ENCODE measurements around the gene ATP6V0A1. TPM values are rescaled to one million over a fixed set of nuclear protein-coding genes. Genes with fewer than 3 reads are reported as not detected.
A peak's percentile ranks its signal among the peaks of the same experiment; 100 is the strongest.

The ATP6V0A1 gene
- total RNA-seq, 1 experiment from 2014 or later, result 55.2 TPM

DNA sequence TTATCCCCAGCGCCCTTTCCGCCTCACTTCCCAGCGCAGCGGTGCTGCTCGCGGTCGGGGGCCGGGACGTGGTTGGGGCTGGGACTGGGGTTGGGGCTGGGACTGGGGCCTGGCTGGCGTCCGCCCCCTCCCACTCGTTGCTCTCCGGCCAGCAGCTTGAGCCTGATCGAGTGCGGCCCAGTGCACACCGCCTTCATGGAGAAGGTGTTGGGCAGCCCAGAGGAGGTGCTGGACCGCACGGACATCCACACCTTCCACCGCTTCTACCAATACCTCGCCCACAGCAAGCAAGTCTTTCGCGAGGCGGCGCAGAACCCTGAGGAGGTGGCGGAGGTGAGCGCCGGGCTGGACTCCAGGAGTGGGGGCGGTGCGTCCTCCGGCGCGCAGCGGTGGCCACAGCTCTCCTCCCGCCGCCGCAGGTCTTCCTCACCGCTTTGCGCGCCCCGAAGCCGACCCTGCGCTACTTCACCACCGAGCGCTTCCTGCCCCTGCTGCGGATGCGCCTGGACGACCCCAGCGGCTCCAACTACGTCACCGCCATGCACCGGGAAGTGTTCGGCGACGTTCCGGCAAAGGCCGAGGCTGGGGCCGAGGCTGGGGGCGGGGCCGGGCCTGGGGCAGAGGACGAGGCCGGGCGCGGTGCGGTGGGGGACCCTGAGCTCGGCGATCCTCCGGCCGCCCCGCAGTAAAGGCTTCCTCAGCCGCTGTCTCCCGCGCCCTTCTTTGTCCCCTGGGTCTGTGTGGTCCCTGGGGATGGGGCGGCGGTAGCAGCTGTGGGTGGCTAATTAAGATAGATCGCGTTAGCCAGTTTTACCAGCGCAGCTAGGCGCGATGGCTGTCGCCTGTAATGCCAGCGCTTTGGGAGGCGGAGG lies 95.8 kb downstream of the ATP6V0A1 start (continued):
- TF ChIP-seq, protein P1, sequence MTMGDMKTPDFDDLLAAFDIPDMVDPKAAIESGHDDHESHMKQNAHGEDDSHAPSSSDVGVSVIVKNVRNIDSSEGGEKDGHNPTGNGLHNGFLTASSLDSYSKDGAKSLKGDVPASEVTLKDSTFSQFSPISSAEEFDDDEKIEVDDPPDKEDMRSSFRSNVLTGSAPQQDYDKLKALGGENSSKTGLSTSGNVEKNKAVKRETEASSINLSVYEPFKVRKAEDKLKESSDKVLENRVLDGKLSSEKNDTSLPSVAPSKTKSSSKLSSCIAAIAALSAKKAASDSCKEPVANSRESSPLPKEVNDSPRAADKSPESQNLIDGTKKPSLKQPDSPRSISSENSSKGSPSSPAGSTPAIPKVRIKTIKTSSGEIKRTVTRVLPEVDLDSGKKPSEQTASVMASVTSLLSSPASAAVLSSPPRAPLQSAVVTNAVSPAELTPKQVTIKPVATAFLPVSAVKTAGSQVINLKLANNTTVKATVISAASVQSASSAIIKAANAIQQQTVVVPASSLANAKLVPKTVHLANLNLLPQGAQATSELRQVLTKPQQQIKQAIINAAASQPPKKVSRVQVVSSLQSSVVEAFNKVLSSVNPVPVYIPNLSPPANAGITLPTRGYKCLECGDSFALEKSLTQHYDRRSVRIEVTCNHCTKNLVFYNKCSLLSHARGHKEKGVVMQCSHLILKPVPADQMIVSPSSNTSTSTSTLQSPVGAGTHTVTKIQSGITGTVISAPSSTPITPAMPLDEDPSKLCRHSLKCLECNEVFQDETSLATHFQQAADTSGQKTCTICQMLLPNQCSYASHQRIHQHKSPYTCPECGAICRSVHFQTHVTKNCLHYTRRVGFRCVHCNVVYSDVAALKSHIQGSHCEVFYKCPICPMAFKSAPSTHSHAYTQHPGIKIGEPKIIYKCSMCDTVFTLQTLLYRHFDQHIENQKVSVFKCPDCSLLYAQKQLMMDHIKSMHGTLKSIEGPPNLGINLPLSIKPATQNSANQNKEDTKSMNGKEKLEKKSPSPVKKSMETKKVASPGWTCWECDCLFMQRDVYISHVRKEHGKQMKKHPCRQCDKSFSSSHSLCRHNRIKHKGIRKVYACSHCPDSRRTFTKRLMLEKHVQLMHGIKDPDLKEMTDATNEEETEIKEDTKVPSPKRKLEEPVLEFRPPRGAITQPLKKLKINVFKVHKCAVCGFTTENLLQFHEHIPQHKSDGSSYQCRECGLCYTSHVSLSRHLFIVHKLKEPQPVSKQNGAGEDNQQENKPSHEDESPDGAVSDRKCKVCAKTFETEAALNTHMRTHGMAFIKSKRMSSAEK (CRISPR knock-in tag; IDR thresholded peaks at IDR 0.05; ENCODE audit: borderline replicate concordance), result no peak
- peak; percentile 64; the same call in 1 of the 2 replicates for TF ChIP-seq NFE2L1 (CRISPR knock-in tag; IDR thresholded peaks at IDR 0.05)
- TF ChIP-seq, protein P2, sequence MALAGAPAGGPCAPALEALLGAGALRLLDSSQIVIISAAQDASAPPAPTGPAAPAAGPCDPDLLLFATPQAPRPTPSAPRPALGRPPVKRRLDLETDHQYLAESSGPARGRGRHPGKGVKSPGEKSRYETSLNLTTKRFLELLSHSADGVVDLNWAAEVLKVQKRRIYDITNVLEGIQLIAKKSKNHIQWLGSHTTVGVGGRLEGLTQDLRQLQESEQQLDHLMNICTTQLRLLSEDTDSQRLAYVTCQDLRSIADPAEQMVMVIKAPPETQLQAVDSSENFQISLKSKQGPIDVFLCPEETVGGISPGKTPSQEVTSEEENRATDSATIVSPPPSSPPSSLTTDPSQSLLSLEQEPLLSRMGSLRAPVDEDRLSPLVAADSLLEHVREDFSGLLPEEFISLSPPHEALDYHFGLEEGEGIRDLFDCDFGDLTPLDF (CRISPR knock-in tag; IDR thresholded peaks at IDR 0.05), result no peak
- TF ChIP-seq, protein P3, sequence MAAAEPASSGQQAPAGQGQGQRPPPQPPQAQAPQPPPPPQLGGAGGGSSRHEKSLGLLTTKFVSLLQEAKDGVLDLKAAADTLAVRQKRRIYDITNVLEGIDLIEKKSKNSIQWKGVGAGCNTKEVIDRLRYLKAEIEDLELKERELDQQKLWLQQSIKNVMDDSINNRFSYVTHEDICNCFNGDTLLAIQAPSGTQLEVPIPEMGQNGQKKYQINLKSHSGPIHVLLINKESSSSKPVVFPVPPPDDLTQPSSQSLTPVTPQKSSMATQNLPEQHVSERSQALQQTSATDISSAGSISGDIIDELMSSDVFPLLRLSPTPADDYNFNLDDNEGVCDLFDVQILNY (CRISPR knock-in tag; IDR thresholded peaks at IDR 0.05), result 0 out of 2 replicates have a peak, but pooled peaks have one; percentile 10
- TF ChIP-seq IRF2 (CRISPR knock-in tag; IDR thresholded peaks at IDR 0.05; ENCODE audit: borderline replicate concordance, low read depth), result no peak
- no peak for TF ChIP-seq NR3C1 (CRISPR knock-in tag; conservative IDR thresholded peaks at IDR 0.05; ENCODE audit: low read depth)
- TF ChIP-seq USF2 (CRISPR knock-in tag; IDR thresholded peaks at IDR 0.05), result peak; percentile 47; the same call in 1 of the 2 replicates
- peak; percentile 96 for TF ChIP-seq ZBTB21 (CRISPR knock-in tag; IDR thresholded peaks at IDR 0.05; ENCODE audit: borderline replicate concordance)
- 0 out of 2 replicates have a peak, but pooled peaks have one; percentile 60 for TF ChIP-seq ESRRA (CRISPR knock-in tag; IDR thresholded peaks at IDR 0.05; ENCODE audit: borderline replicate concordance)
- no peak for TF ChIP-seq ZNF425 (CRISPR knock-in tag; conservative IDR thresholded peaks at IDR 0.05)
- 0 out of 2 replicates have a peak, but pooled peaks have one; percentile 21 for TF ChIP-seq ATF1 (CRISPR knock-in tag; IDR thresholded peaks at IDR 0.05)
- no peak for TF ChIP-seq RELA (CRISPR knock-in tag; IDR thresholded peaks at IDR 0.05; ENCODE audit: borderline replicate concordance)
- TF ChIP-seq, protein P4, sequence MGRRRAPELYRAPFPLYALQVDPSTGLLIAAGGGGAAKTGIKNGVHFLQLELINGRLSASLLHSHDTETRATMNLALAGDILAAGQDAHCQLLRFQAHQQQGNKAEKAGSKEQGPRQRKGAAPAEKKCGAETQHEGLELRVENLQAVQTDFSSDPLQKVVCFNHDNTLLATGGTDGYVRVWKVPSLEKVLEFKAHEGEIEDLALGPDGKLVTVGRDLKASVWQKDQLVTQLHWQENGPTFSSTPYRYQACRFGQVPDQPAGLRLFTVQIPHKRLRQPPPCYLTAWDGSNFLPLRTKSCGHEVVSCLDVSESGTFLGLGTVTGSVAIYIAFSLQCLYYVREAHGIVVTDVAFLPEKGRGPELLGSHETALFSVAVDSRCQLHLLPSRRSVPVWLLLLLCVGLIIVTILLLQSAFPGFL (CRISPR knock-in tag; IDR thresholded peaks at IDR 0.05; ENCODE audit: borderline replicate concordance), result no peak
- TF ChIP-seq ZNF219 (CRISPR knock-in tag; IDR thresholded peaks at IDR 0.05; ENCODE audit: borderline replicate concordance), result no peak
- TF ChIP-seq CTCF (IDR thresholded peaks at IDR 0.05), result no peak
- peak; percentile 89; the same call in 1 of the 2 replicates for TF ChIP-seq CREM (CRISPR knock-in tag; IDR thresholded peaks at IDR 0.05)
- TF ChIP-seq FOXP1 (CRISPR knock-in tag; IDR thresholded peaks at IDR 0.05; ENCODE audit: borderline replicate concordance), result peak; percentile 11; the same call in 1 of the 2 replicates
- TF ChIP-seq SMAD4 (CRISPR knock-in tag; IDR thresholded peaks at IDR 0.05), result no peak
- no peak for TF ChIP-seq ZNF423 (CRISPR knock-in tag; IDR thresholded peaks at IDR 0.05)
- TF ChIP-seq TP53 (CRISPR knock-in tag; IDR thresholded peaks at IDR 0.05), result no peak
- TF ChIP-seq, protein P5, sequence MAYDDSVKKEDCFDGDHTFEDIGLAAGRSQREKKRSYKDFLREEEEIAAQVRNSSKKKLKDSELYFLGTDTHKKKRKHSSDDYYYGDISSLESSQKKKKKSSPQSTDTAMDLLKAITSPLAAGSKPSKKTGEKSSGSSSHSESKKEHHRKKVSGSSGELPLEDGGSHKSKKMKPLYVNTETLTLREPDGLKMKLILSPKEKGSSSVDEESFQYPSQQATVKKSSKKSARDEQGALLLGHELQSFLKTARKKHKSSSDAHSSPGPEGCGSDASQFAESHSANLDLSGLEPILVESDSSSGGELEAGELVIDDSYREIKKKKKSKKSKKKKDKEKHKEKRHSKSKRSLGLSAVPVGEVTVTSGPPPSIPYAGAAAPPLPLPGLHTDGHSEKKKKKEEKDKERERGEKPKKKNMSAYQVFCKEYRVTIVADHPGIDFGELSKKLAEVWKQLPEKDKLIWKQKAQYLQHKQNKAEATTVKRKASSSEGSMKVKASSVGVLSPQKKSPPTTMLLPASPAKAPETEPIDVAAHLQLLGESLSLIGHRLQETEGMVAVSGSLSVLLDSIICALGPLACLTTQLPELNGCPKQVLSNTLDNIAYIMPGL (CRISPR knock-in tag; IDR thresholded peaks at IDR 0.05), result peak; percentile 88
- no peak for TF ChIP-seq EMX1 (CRISPR knock-in tag; IDR thresholded peaks at IDR 0.05)
- TF ChIP-seq ZNF317 (CRISPR knock-in tag; IDR thresholded peaks at IDR 0.05; ENCODE audit: borderline replicate concordance, low read depth), result no peak
